Duodenal mucosa (tissue), 2 donors: ENCODE data around the gene LOXL3.

ENCODE experiments used
- H3K27ac ChIP-seq: one replicate; pipeline ENCODE4 v1.7.0; 2013; ENCODE audit warnings: low read depth, low read length
- H3K27me3 ChIP-seq, 2 donors: one replicate each; pipeline ENCODE4 v1.7.0; 2013; ENCODE audit warnings: low read length in 2 of 2, control low read depth in 1 of 2; ENCODE audit not compliant: insufficient read depth in 2 of 2, control insufficient read depth in 1 of 2
- H3K36me3 ChIP-seq, 2 donors: one replicate each; pipeline ENCODE4 v1.7.0; 2013; ENCODE audit warnings: low read length in 2 of 2, control low read depth in 1 of 2; ENCODE audit not compliant: insufficient read depth in 2 of 2, control insufficient read depth in 1 of 2
- H3K4me1 ChIP-seq, 2 donors: one replicate each; pipeline ENCODE4 v1.7.0; 2013; ENCODE audit warnings: low read length in 2 of 2, control low read depth in 1 of 2; ENCODE audit not compliant: insufficient read depth in 2 of 2, control insufficient read depth in 1 of 2
- H3K4me3 ChIP-seq, 2 donors: one replicate each; pipeline ENCODE4 v1.7.0; 2013; ENCODE audit warnings: low read length in 2 of 2, low read depth in 1 of 2
- H3K9ac ChIP-seq, 2 donors: one replicate each; pipeline ENCODE4 v1.7.0; 2013; ENCODE audit warnings: low read length in 2 of 2, low read depth in 1 of 2
- H3K9me3 ChIP-seq, 2 donors: one replicate each; pipeline ENCODE4 v1.7.0; 2013; ENCODE audit warnings: low read length in 2 of 2, control low read depth in 1 of 2; ENCODE audit not compliant: control insufficient read depth in 1 of 2

The LOXL3 gene

DNA sequence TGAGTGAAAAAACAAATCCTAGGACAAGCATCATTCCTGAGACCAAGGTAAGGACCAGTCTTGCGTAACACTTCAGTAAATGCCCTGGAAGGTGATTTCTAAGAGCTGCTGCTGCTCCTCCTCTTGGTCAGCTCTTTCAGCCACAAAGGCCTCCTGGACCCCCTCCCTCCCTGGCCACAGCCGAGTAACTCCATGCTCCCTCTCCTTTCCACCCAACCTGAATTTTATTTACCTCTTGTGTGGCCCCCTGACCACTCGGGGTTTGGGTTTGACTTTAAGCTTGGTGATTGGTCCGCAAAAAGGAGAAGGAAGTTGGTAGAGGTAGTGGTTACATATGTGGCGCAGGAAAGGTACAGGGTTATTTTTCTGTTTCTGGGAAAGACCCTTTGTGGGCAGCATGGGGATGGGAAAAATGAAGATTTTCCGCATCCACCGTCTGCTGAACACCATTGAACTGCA is 14.8 kb downstream of the LOXL3 start:
- Histone ChIP-seq H3K4me1 (no peaks in the 10 kb centered on the region), H3K36me3 (peaks cover 0 to 4% of the 10 kb centered on the region in 2 donors), H3K9me3 (no peaks in the 10 kb centered on the region), H3K4me3 (no peak overlapping the region), H3K27ac (no peak overlapping the region), H3K27me3 (peaks cover 0 to 3% of the 10 kb centered on the region in 2 donors), H3K9ac (no peak overlapping the region)

GRCh38 chr2:74537140-74537539 is 16.6 kb downstream of the LOXL3 start:
- Histone ChIP-seq H3K9ac (no peak overlapping the region), H3K27ac (no peak overlapping the region), H3K27me3 (peaks cover 0 to 3% of the 10 kb centered on the region in 2 donors), H3K4me3 (no peak overlapping the region), H3K9me3 (no peaks in the 10 kb centered on the region), H3K4me1 (peaks cover 0 to under 1% of the 10 kb centered on the region in 2 donors), H3K36me3 (peaks cover 0 to 20% of the 10 kb centered on the region in 2 donors)

DNA sequence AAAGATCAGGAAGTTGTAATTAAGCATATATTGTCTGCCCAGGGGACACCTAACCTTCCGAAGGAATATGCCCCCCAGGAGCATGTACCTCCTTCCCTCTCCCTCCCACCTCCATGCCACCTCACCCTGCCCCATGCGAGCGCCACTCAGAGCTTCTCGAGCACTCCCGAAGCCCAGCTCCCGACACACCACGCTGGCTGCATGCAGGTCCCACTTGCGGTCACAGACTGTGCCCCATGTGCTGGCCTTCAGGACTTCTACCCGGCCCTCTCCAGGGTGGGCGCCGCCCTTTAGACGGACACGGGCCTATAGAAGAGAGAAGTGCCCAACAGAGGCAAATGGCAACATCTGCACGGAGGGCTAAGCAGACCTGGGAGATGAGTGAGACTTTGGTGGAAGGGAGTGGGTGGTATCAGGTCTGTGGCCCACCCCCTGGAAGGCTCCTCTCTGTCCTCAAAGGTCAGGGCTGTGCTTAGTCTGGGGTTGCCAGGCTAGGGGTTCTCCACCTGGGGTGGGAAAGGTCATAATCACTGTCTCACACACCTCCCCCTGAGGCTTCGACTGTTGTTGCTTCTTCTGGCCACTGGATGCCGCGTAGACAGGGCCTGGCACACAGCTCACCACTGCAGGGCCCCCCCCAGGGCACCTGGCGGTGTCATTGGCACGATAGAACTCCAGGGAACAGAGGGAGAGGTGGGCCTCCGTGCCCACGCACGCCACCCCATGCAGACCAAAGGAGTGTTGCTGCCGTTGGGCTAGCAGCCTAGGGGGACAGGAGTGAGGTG is 17.4 kb downstream of the LOXL3 start:
- Histone ChIP-seq H3K27ac (no peak overlapping the region), H3K4me1 (peaks cover 4 to 8% of the 10 kb centered on the region in 2 donors), H3K27me3 (peaks cover 0 to 3% of the 10 kb centered on the region in 2 donors), H3K9ac (no peak overlapping the region), H3K36me3 (peaks cover 0 to 20% of the 10 kb centered on the region in 2 donors), H3K4me3 (no peak overlapping the region), H3K9me3 (no peaks in the 10 kb centered on the region)

DNA sequence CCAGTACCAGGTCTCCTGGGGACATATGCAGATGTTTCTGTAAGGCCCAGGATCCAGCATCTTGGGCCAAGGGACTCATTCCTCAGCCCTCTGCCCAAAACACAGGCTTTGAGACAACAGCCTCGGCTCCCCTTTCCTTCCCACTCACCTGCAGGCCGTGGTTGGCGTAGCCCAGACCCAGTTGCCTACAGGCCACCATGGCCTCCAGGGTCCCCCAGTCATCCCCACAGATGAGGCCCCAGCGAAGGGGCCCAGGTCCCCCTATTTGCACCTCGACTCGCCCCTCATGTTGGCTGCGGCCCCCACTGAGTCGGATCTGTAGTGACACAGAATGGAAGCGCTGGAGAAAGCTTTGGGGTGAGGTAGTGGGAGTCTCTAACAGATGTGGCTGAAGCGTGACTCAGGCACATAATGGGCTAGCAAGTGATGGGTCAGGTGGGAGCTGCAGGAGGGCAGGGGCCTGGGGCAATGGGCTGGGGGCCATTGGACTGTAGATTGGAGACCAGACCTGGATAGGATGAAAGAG is 18.2 kb downstream of the LOXL3 start:
- Histone ChIP-seq H3K27ac (no peak overlapping the region), H3K9me3 (no peaks in the 10 kb centered on the region), H3K4me1 (peaks cover 12 to 17% of the 10 kb centered on the region in 2 donors), H3K27me3 (peaks cover 0 to 3% of the 10 kb centered on the region in 2 donors), H3K4me3 (no peak overlapping the region), H3K9ac (no peak overlapping the region), H3K36me3 (peaks cover 0 to 20% of the 10 kb centered on the region in 2 donors)

GRCh38 chr2:74534411-74534810 is 19.3 kb downstream of the LOXL3 start:
- H3K9ac ChIP-seq: no peak overlapping the region
- no peak overlapping the region for H3K27ac ChIP-seq
- peaks cover 0 to 3% of the 10 kb centered on the region in 2 donors for H3K27me3 ChIP-seq
- H3K36me3 ChIP-seq: peaks cover 0 to 20% of the 10 kb centered on the region in 2 donors
- peaks cover 12 to 18% of the 10 kb centered on the region in 2 donors for H3K4me1 ChIP-seq
- H3K4me3 ChIP-seq: no peak overlapping the region
- no peaks in the 10 kb centered on the region for H3K9me3 ChIP-seq

DNA sequence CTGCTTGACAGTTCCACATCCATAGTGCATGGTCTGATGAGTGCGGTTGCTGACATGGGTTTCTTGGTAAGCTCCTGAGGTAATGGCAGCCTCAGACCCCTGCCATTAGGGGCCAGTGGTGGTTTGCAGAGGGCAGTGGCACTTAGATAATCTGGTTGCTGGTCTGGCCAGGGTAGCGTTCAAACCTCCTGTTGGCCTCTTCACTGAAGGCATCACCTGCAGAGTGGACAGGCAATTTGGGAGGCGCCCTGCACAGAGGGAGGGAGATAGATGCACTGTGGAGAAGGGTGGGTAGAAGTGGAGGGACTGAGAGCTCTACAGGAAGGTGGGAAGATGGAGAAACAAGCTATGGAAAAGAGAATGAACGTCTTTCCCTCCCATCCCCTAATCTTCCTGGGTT is 20.3 kb downstream of the LOXL3 start:
- H3K4me3 ChIP-seq: no peak overlapping the region
- H3K9me3 ChIP-seq: no peaks in the 10 kb centered on the region

GRCh38 chr2:74532222-74532621 is 21.5 kb downstream of the LOXL3 start:
- no peak overlapping the region for H3K9ac ChIP-seq
- H3K4me3 ChIP-seq: no peak overlapping the region
- peaks cover 22 to 33% of the 10 kb centered on the region in 2 donors for H3K4me1 ChIP-seq
- no peak overlapping the region for H3K27ac ChIP-seq
- H3K27me3 ChIP-seq: no peaks in the 10 kb centered on the region
- H3K36me3 ChIP-seq: peaks cover 10 to 30% of the 10 kb centered on the region in 2 donors
- no peaks in the 10 kb centered on the region for H3K9me3 ChIP-seq

More for the DNA sequence above, 20.3 kb downstream of the LOXL3 start:
- Histone ChIP-seq H3K4me1 (peaks cover 15 to 26% of the 10 kb centered on the region in 2 donors), H3K27me3 (no peaks in the 10 kb centered on the region), H3K36me3 (peaks cover 0 to 20% of the 10 kb centered on the region in 2 donors), H3K9ac (no peak overlapping the region), H3K27ac (no peak overlapping the region)

DNA sequence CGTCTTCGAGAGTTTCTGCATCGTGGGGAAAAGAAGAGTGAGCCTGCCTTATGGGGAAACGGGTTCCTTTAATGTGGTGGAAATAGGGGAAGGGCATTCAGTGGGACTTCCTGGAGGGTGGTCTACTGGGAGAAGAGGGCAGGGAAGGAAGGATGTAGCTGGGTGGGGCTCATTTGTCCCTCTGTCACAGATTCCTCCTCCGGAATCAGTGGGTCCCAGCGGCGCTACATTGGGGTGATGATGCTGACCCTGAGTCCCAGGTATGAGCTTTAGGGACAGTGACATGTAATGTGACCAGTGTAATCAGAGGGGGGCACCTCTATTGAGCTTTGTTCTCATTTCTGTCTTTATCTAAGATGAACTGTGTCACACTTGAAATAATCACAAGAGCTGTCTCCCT is 22.1 kb downstream of the LOXL3 start:
- peaks cover 16 to 36% of the 10 kb centered on the region in 2 donors for H3K36me3 ChIP-seq
- H3K27me3 ChIP-seq: no peaks in the 10 kb centered on the region
- no peak overlapping the region for H3K4me3 ChIP-seq
- no peak overlapping the region for H3K27ac ChIP-seq
- no peaks in the 10 kb centered on the region for H3K9me3 ChIP-seq
- no peak overlapping the region for H3K9ac ChIP-seq
- peaks cover 22 to 33% of the 10 kb centered on the region in 2 donors for H3K4me1 ChIP-seq

- H3K4me1 ChIP-seq: peaks cover 28 to 35% of the 10 kb centered on the region in 2 donors
- H3K36me3 ChIP-seq: peaks cover 21 to 40% of the 10 kb centered on the region in 2 donors
- no peaks in the 10 kb centered on the region for H3K9me3 ChIP-seq
- peak overlapping the region; percentile 99 to 100 for H3K4me3 ChIP-seq
- no peaks in the 10 kb centered on the region for H3K27me3 ChIP-seq
- peak overlapping the region; percentile 72 to 83 for H3K9ac ChIP-seq
- H3K27ac ChIP-seq: peak overlapping the region; percentile 46
These were observed 23.2 kb downstream of the LOXL3 start for GRCh38 chr2:74530239-74531187.
